H1 (cell line): ENCODE measurements around the gene ETS1. TPM values are rescaled to one million over a fixed set of nuclear protein-coding genes. Genes with fewer than 3 reads are reported as not detected.

Experiments used
- CHD2 ChIP-seq: IDR thresholded peaks from 2 replicates; pipeline ENCODE4 v1.6.1; 2012; ENCODE audit warnings: low read length, improper control_type of control experiment
- CREB1 ChIP-seq: IDR thresholded peaks from 2 replicates; pipeline ENCODE4 v1.6.1; 2012; ENCODE audit warnings: inconsistent platforms
- CTBP2 ChIP-seq: IDR thresholded peaks from 2 replicates; pipeline ENCODE4 v1.7.0; 2011; ENCODE audit warnings: borderline replicate concordance, mild to moderate bottlenecking, moderate library complexity, mixed read lengths, low read length; ENCODE audit not compliant: insufficient read depth, insufficient read length
- CTCF ChIP-seq, 3 experiments: IDR thresholded peaks; 1 replicate in 2 of 3; 2 replicates in 1 of 3; pipeline versions ENCODE4 v1.5.1 to v1.6.1; 2011; ENCODE audit warnings: low read length in 3 of 3, mild to moderate bottlenecking in 3 of 3, inconsistent platforms in 2 of 3, low read depth in 1 of 3, moderate library complexity in 1 of 3; ENCODE audit not compliant: insufficient read depth in 1 of 3; ENCODE audit errors: control extremely low read depth in 1 of 3
- JUND ChIP-seq: IDR thresholded peaks from 2 replicates; pipeline ENCODE4 v1.6.1; 2011; ENCODE audit warnings: mild to moderate bottlenecking, improper control_type of control experiment, low read length
- NRF1 ChIP-seq: IDR thresholded peaks from 2 replicates; pipeline ENCODE4 v1.6.1; 2011; ENCODE audit warnings: mild to moderate bottlenecking, low read depth, low read length, improper control_type of control experiment
- TAF7 ChIP-seq: optimal IDR thresholded peaks from 2 replicates; pipeline ENCODE3; 2011; ENCODE audit warnings: low read depth, mild to moderate bottlenecking, inconsistent platforms, low read length, moderate library complexity, borderline replicate concordance
- polyA plus RNA-seq, 7 experiments: library from polyadenylated mRNA; depleted of rRNA in 3 of 7; stranded (reverse) in 5 of 7; unstranded in 2 of 7; fragments of >200 nt in 5 of 7; fragments of 200-250 nt in 2 of 7; gene quantifications; 1 replicate in 5 of 7; 2 replicates in 1 of 7; 4 replicates in 1 of 7; pipeline versions ENCODE4 v1.2.1 to v1.2.3, GENCODE V29; 2011 to 2013; ENCODE audit warnings: missing spikeins in 2 of 7, mixed read lengths in 2 of 7
- total RNA-seq: library from RNA; stranded (reverse); fragmentation: NEBNext Ultra II Directional; extraction: Animal tissue kit (Norgen Biotek cat#: 25700); gene quantifications from 2 replicates; pipeline ENCODE4 v1.2.1, GENCODE V29; 2021

The ETS1 gene
- total and polyA plus RNA-seq, 2 of the 8 experiments (the other 6 are each of a cell fraction or from before 2014, with no cell fraction given) = 10.0 to 35.3 TPM

GRCh38 chr11:128551058-128551457 is 36.3 kb downstream of the ETS1 start (continued):
- TF ChIP-seq CTCF (IDR thresholded peaks at IDR 0.05; ENCODE audit: control extremely low read depth in 1 of 3, insufficient read depth in 1 of 3, low read depth in 1 of 3, low read length in 3 of 3) = no peak
- no peak for TF ChIP-seq CREB1
- TF ChIP-seq CTBP2 = no peak
- TF ChIP-seq CHD2 = no peak
- no peak for TF ChIP-seq NRF1
- no peak for TF ChIP-seq TAF7
- TF ChIP-seq JUND = no peak
